GM20000 (cell line): ENCODE measurements around the gene ADCY5.

Experiments used
- DNase-seq: peaks from one replicate; pipeline ENCODE4 v3.0.0; 2012; ENCODE audit warnings: low spot score
- CTCF ChIP-seq: IDR thresholded peaks from 2 replicates; pipeline ENCODE4 v1.5.1; 2012; ENCODE audit warnings: mild to moderate bottlenecking, control low read depth; ENCODE audit errors: extremely low read depth, missing control alignments

Gene ADCY5

GRCh38 chr3:123334056-123334455 is 114.8 kb downstream of the ADCY5 start:
- no peak for DNase-seq
- TF ChIP-seq CTCF: no peak

GRCh38 chr3:123333401-123333800 is 115.5 kb downstream of the ADCY5 start:
- no peak for TF ChIP-seq CTCF
- DNase-seq: no peak

GRCh38 chr3:123332124-123332641 is 116.7 kb downstream of the ADCY5 start:
- no peak for DNase-seq
- TF ChIP-seq CTCF: no peak

GRCh38 chr3:123331651-123332050 is 117.2 kb downstream of the ADCY5 start:
- no peak for TF ChIP-seq CTCF
- no peak for DNase-seq

GRCh38 chr3:123331006-123331405 is 117.9 kb downstream of the ADCY5 start:
- no peak for TF ChIP-seq CTCF
- no peak for DNase-seq

- TF ChIP-seq CTCF: no peak
- no peak for DNase-seq
Measured at GRCh38 chr3:123330441-123330991, 118.4 kb downstream of the ADCY5 start.

GRCh38 chr3:123329636-123330340 is 119.1 kb downstream of the ADCY5 start:
- no peak for DNase-seq
- no peak for TF ChIP-seq CTCF
